Stomach (tissue), 19 donors: ENCODE results near the gene CARS1. TPM values are rescaled to one million over a fixed set of nuclear protein-coding genes. Genes with fewer than 3 reads are reported as not detected.
A peak's percentile ranks its signal among the peaks of the same experiment; 100 is the strongest.

Source experiments
- DNase-seq, 2 donors: peaks; one replicate each; pipeline versions ENCODE4 v3.0.0 to v3.0.0-alpha.2; 2013 to 2019
- H3K27ac ChIP-seq, 5 donors: fragments of 200-600 bp in 4 of 5; sonication (generic) in 4 of 5; one replicate each; pipeline ENCODE4 v1.5.1; 2013 to 2019; ENCODE audit warnings: mild to moderate bottlenecking in 1 of 5, moderate library complexity in 1 of 5
- H3K27me3 ChIP-seq, 3 donors: fragments of 200-600 bp; sonication (generic); one replicate each; pipeline ENCODE4 v1.5.1; 2017 to 2019; ENCODE audit warnings: mixed run types in 1 of 3
- H3K36me3 ChIP-seq, 4 donors: fragments of 200-600 bp; sonication (generic); 1 replicate in 3 of 4; 2 replicates in 1 of 4; pipeline ENCODE4 v1.5.1; 2016 to 2019
- H3K4me1 ChIP-seq, 4 donors: fragments of 200-600 bp; sonication (generic); one replicate each; pipeline ENCODE4 v1.5.1; 2016 to 2019
- H3K4me3 ChIP-seq, 4 donors: fragments of 200-600 bp; sonication (generic) in 3 of 4; one replicate each; pipeline ENCODE4 v1.5.1; 2016 to 2019; ENCODE audit warnings: mild to moderate bottlenecking in 1 of 4
- H3K9me3 ChIP-seq, 4 donors: fragments of 200-600 bp; sonication (generic); one replicate each; pipeline ENCODE4 v1.5.1; 2016 to 2019
- EP300 ChIP-seq: sonication (generic); formaldehyde crosslinking; IDR thresholded peaks from one replicate; pipeline ENCODE4 v1.6.1; 2017; ENCODE audit warnings: antibody characterized with exemption
- POLR2A ChIP-seq, 4 donors: fragments of 450-650 bp; IDR thresholded peaks; one replicate each; pipeline ENCODE4 v1.6.1; 2016; ENCODE audit warnings: antibody characterized with exemption in 4 of 4, control low read depth in 2 of 4, mild to moderate bottlenecking in 1 of 4, moderate library complexity in 1 of 4
- POLR2AphosphoS5 ChIP-seq, 3 donors: sonication (generic); formaldehyde crosslinking; IDR thresholded peaks; one replicate each; pipeline ENCODE4 v1.6.1; 2016; ENCODE audit warnings: antibody characterized with exemption in 3 of 3
- WGBS, 5 donors: extraction: QIAGEN DNeasy Blood & Tissue Kit in 3 of 5; methylation state at CpG; one replicate each; pipeline versions ENCODE4 v1.1.5 to v1.1.7; 2013 to 2018; 5-methylcytosine and 5-hydroxymethylcytosine counted together
- intact Hi-C: fragments of 100-400 bp; cut with DNase I; formaldehyde crosslinking; loops from one replicate; pipeline ENCODE4 v1.15.1; 2023; ENCODE audit warnings: low total_unique reads
- long read RNA-seq, 10 donors: transcript quantifications; one replicate each; lab custom pipeline, GENCODE V29; 2026
- polyA plus RNA-seq, 3 donors: library from polyadenylated mRNA; stranded (reverse); fragments of 200-250 nt; gene quantifications; one replicate each; pipeline ENCODE4 v1.2.3, GENCODE V29; 2013
- total RNA-seq, 5 donors: library from RNA; depleted of rRNA; stranded (reverse); fragments of >200 nt; gene quantifications; one replicate each; pipeline versions ENCODE4 v1.1.0 to v1.2.3, GENCODE V29; 2014 to 2016
- TF ChIP-seq, protein P1 (sequence below), 7 experiments: fragments of 450-650 bp in 4 of 7; fragments of 200-600 bp in 3 of 7; sonication (generic) in 3 of 7; IDR thresholded peaks; one replicate each; pipeline ENCODE4 v1.5.1; 2016 to 2019; ENCODE audit warnings: antibody characterized with exemption in 7 of 7, control low read depth in 2 of 7, mild to moderate bottlenecking in 1 of 7
- donor health status: healthy with polysubstance abuse.
- donor health status: Bipolar disorder and iron deficiency.
- donor health status: healthy.

Gene CARS1
- 10 to 100 TPM; 28.6 to 54.2 (median 42.6) TPM for total RNA-seq
- 10 to 100 TPM; 25.2 to 44.9 (median 35.7) TPM for polyA plus RNA-seq
- long read RNA-seq, donor 1 = 0 reads
- long read RNA-seq, donor 2 = 0 reads
- long read RNA-seq, donor 3 = 0 reads
- long read RNA-seq, donor 4 = 0 reads
- long read RNA-seq, donor 5, partial matches to known transcripts = 0 of 1 reads
- long read RNA-seq, donor 5, other reads (novel, unspliced or antisense) = 0 of 1 reads
- long read RNA-seq, donor 6, partial matches to known transcripts = 0 of 1 reads
- long read RNA-seq, donor 6, other reads (novel, unspliced or antisense) = 0 of 1 reads
- long read RNA-seq, donor 7, partial matches to known transcripts = 0 of 1 reads
- long read RNA-seq, donor 7, other reads (novel, unspliced or antisense) = 0 of 1 reads
- long read RNA-seq, donor 8, partial matches to known transcripts = 0 of 1 reads
- long read RNA-seq, donor 8, other reads (novel, unspliced or antisense) = 0 of 1 reads
- long read RNA-seq, donor 9, partial matches to known transcripts = 0 of 1 reads
- long read RNA-seq, donor 9, other reads (novel, unspliced or antisense) = 0 of 1 reads
- long read RNA-seq, donor 10, partial matches to known transcripts = 0 of 2 reads
- long read RNA-seq, donor 10, other reads (novel, unspliced or antisense) = 0 of 2 reads

- H3K36me3 ChIP-seq = peaks cover 0 to 27% (median 19%) of the 10 kb centered on the region in 4 donors
- H3K27ac ChIP-seq = peak within 1 kb of the TSS; percentile 90 to 99 (median 94)
- intact Hi-C loops = no loop called here
- H3K27me3 ChIP-seq = no peaks in the 10 kb centered on the region
- TF ChIP-seq POLR2AphosphoS5 (IDR thresholded peaks at IDR 0.05) (peak; percentile 42 to 93 (median 75)), POLR2A (IDR thresholded peaks at IDR 0.05) (peak in 1 of 4 donors; percentile 37)
- TF ChIP-seq, protein P1, sequence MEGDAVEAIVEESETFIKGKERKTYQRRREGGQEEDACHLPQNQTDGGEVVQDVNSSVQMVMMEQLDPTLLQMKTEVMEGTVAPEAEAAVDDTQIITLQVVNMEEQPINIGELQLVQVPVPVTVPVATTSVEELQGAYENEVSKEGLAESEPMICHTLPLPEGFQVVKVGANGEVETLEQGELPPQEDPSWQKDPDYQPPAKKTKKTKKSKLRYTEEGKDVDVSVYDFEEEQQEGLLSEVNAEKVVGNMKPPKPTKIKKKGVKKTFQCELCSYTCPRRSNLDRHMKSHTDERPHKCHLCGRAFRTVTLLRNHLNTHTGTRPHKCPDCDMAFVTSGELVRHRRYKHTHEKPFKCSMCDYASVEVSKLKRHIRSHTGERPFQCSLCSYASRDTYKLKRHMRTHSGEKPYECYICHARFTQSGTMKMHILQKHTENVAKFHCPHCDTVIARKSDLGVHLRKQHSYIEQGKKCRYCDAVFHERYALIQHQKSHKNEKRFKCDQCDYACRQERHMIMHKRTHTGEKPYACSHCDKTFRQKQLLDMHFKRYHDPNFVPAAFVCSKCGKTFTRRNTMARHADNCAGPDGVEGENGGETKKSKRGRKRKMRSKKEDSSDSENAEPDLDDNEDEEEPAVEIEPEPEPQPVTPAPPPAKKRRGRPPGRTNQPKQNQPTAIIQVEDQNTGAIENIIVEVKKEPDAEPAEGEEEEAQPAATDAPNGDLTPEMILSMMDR (IDR thresholded peaks at IDR 0.05) = no peak
- H3K4me3 ChIP-seq = peak within 1 kb of the TSS; percentile 89 to 99 (median 98)
- WGBS, 5 donors = 2 to 4% (median 3%) methylated on average over 33 to 68 of the region's 68 CpGs
- peak; percentile 96 to 98 for DNase-seq
- H3K9me3 ChIP-seq = no peaks in the 10 kb centered on the region
- H3K4me1 ChIP-seq = peaks cover 27 to 49% (median 38%) of the 10 kb centered on the region in 4 donors
These were observed at the start of gene CARS1 for GRCh38 chr11:3057069-3057963. Gene CARS1, minus strand, starts transcription at chr11:3057423. Its CDS starts 56 bp downstream, at chr11:3057367.

DNA sequence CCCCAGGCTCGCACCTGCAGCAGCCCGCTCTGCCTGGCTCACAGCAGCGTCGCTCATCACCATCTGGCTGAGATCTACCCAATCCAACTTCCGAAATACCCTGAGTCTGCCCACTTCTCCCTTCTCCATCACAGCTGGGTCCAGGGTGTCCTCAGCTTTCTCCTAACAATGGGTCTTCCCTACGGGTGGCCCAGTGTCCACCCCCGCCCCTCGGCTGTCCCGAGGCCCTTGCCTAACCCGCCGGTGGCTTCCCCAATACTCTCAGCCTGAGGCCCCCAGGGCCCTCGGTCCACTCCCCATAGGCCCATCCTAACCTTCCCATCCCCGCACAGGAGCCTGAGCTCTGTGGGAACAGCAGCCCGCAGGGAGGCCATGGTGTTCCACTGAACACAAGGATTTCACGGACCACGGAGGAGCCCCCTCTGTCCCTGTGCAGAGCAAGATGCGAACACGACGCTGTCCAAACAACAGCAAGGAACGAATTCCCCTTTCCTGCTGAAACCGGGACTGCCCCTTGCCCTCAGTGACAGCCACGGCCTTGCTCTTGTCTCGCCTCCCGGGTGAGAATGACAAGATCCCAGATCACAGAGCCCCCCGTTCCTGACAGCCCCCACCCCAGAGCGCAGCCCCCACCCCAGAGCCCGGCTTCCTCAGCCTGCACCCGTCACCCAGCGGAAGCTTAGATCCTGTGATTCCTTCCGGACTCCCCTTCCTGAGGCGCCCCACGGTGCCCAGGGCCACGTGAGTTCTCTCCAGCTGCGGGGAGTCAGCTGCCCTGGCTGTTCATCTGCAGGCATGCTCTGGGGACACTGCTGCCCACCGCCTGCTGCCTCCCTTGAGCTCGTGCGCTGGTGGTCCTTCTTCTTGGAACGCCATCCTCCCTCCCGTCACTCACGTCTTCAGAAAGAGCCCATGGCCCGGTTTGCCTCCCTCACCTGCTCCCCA lies 48.8 kb upstream of the CARS1 start:
- peaks cover 13 to 85% (median 65%) of the 10 kb centered on the region in 4 donors for H3K36me3 ChIP-seq

DNA sequence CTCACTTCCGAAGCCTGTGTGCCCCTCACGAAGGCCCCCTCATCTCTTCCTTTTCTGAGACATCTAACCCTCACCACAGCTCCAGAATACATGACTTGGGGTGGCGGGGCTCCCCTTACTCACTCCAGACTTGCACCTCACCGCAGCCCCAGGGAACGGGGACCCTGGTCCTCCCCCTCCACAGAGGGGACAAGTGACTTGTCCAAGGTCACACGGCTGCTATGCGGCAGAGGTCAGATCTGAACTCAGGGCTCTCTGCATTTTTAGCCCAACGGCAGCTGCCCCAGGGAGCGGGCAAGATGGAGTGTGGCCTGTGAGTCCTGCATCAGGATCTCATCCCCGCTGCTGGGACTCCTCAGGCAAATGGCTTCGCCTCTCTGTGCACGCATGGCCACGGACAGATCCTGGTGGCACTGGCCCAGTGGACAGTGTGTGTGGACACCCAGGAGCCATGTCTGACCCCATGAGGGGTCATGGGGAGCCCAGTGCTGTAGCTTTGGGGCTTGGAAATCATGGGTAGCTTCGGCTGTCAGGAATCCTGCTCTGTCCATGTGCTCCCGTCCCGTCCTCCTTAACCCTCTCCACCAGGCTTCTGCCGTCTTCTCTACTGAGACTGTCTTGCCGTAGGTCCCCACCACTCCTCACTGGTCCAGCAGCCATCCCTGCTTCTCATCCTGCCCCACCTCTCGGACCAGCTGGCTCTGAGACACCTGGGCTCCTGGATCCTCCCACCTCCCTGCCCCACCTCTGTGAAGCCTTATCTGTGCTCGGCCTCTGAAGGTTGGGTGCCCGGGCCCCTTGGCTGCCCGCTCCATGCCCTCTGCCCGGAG lies 48.0 kb upstream of the CARS1 start:
- intact Hi-C loops = no loop called here
- Histone ChIP-seq H3K27ac (no peak overlapping the region), H3K36me3 (peaks cover 13 to 89% (median 70%) of the 10 kb centered on the region in 4 donors), H3K9me3 (no peaks in the 10 kb centered on the region), H3K4me3 (no peak overlapping the region), H3K27me3 (no peaks in the 10 kb centered on the region), H3K4me1 (no peaks in the 10 kb centered on the region)
- peak in 1 of 2 donors; percentile 14 for DNase-seq
- no peak for TF ChIP-seq POLR2AphosphoS5 (IDR thresholded peaks at IDR 0.05)
- TF ChIP-seq, protein P1 (IDR thresholded peaks at IDR 0.05) = no peak
- no peak for TF ChIP-seq EP300
- TF ChIP-seq POLR2A (IDR thresholded peaks at IDR 0.05) = no peak
- 87 to 92% (median 92%) methylated on average over 19 to 23 of the region's 23 CpGs for WGBS, 5 donors

More for the DNA sequence above, 48.8 kb upstream of the CARS1 start:
- no peaks in the 10 kb centered on the region for H3K4me1 ChIP-seq
- H3K9me3 ChIP-seq = no peaks in the 10 kb centered on the region
- no peaks in the 10 kb centered on the region for H3K27me3 ChIP-seq
- intact Hi-C loops = no loop called here
- no peak for TF ChIP-seq POLR2AphosphoS5 (IDR thresholded peaks at IDR 0.05)
- TF ChIP-seq POLR2A (IDR thresholded peaks at IDR 0.05) = no peak
- TF ChIP-seq, protein P1 (IDR thresholded peaks at IDR 0.05) = no peak
- TF ChIP-seq EP300 = no peak
- WGBS, 5 donors = 88 to 93% (median 91%) methylated on average over 35 to 41 of the region's 41 CpGs
- DNase-seq = peak in 1 of 2 donors; percentile 20
- H3K27ac ChIP-seq = no peak overlapping the region
- no peak overlapping the region for H3K4me3 ChIP-seq
